RWPE2 (cell line): Measurements from ENCODE around the gene RIMOC1.

Experiments used
- ATAC-seq: fragments of 200-7000 bp; cut with Tn5 transposase; 3 replicates; pipeline ENCODE4 v1.9.1; 2021; ENCODE audit warnings: low read depth
- DNase-seq: peaks from one replicate; pipeline ENCODE4 v3.0.0-alpha.2; 2020; ENCODE audit warnings: low spot score
- H3K27ac ChIP-seq: fragments of 450-650 bp; 2 replicates; pipeline ENCODE4 v1.5.1; 2017; ENCODE audit warnings: mild to moderate bottlenecking; ENCODE audit not compliant: poor library complexity, severe bottlenecking
- H3K27me3 ChIP-seq: fragments of 250-450 bp; sonication (Bioruptor Pico); 2 replicates; pipeline ENCODE4 v1.5.1; 2021; ENCODE audit warnings: mild to moderate bottlenecking, moderate library complexity; ENCODE audit not compliant: insufficient read depth, poor library complexity, severe bottlenecking
- H3K36me3 ChIP-seq: fragments of 250-450 bp; sonication (Bioruptor Pico); 2 replicates; pipeline ENCODE4 v1.5.1; 2020; ENCODE audit warnings: low read depth, mild to moderate bottlenecking, moderate library complexity
- H3K4me1 ChIP-seq: fragments of 250-450 bp; sonication (Bioruptor Pico); 2 replicates; pipeline ENCODE4 v1.5.1; 2021; ENCODE audit warnings: mild to moderate bottlenecking, moderate library complexity; ENCODE audit not compliant: insufficient read depth, poor library complexity, severe bottlenecking
- H3K4me3 ChIP-seq: fragments of 250-450 bp; sonication (Bioruptor Pico); 2 replicates; pipeline ENCODE4 v1.5.1; 2021; ENCODE audit warnings: mild to moderate bottlenecking, moderate library complexity; ENCODE audit not compliant: severe bottlenecking
- H3K9me3 ChIP-seq: fragments of 250-450 bp; sonication (Bioruptor Pico); 2 replicates; pipeline ENCODE4 v1.5.1; 2021; ENCODE audit warnings: mild to moderate bottlenecking, moderate library complexity; ENCODE audit not compliant: severe bottlenecking
- CTCF ChIP-seq: fragments of 450-650 bp; IDR thresholded peaks from one replicate; pipeline ENCODE4 v1.5.1; 2017; ENCODE audit warnings: mild to moderate bottlenecking, moderate library complexity; ENCODE audit not compliant: poor library complexity, severe bottlenecking

The RIMOC1 gene

GRCh38 chr5:41885286-41885685, 18.9 kb upstream of the RIMOC1 start:
- Histone ChIP-seq H3K36me3 (no peaks in the 10 kb centered on the region), H3K4me3 (no peak overlapping the region), H3K4me1 (no peaks in the 10 kb centered on the region), H3K9me3 (peaks cover 10% of the 10 kb centered on the region), H3K27ac (no peak overlapping the region), H3K27me3 (no peaks in the 10 kb centered on the region)
- ATAC-seq (no peak), DNase-seq (no peak)
- no peak for TF ChIP-seq CTCF

GRCh38 chr5:41891066-41891707, 13.0 kb upstream of the RIMOC1 start:
- Histone ChIP-seq H3K4me3 (no peak overlapping the region), H3K36me3 (no peaks in the 10 kb centered on the region), H3K9me3 (peaks cover 3% of the 10 kb centered on the region), H3K27ac (no peak overlapping the region), H3K4me1 (no peaks in the 10 kb centered on the region), H3K27me3 (no peaks in the 10 kb centered on the region)
- no peak for TF ChIP-seq CTCF
- DNase-seq (no peak), ATAC-seq (no peak)

GRCh38 chr5:41892031-41892430, 12.1 kb upstream of the RIMOC1 start:
- no peaks in the 10 kb centered on the region for H3K27me3 ChIP-seq
- ATAC-seq (no peak), DNase-seq (no peak)
- no peak for TF ChIP-seq CTCF
- H3K4me3 ChIP-seq, result no peak overlapping the region
- H3K27ac ChIP-seq, result no peak overlapping the region
- H3K4me1 ChIP-seq, result no peaks in the 10 kb centered on the region
- H3K9me3 ChIP-seq, result peaks cover under 1% of the 10 kb centered on the region
- H3K36me3 ChIP-seq, result no peaks in the 10 kb centered on the region

GRCh38 chr5:41893074-41893851, 10.9 kb upstream of the RIMOC1 start:
- no peaks in the 10 kb centered on the region for H3K27me3 ChIP-seq
- H3K9me3 ChIP-seq, result no peaks in the 10 kb centered on the region
- H3K4me3 ChIP-seq, result no peak overlapping the region
- H3K4me1 ChIP-seq, result no peaks in the 10 kb centered on the region
- no peak for ATAC-seq
- H3K27ac ChIP-seq, result no peak overlapping the region
- TF ChIP-seq CTCF, result no peak
- no peak for DNase-seq
- no peaks in the 10 kb centered on the region for H3K36me3 ChIP-seq

- Histone ChIP-seq H3K27me3 (no peaks in the 10 kb centered on the region), H3K27ac (no peak overlapping the region), H3K4me3 (no peak overlapping the region), H3K9me3 (no peaks in the 10 kb centered on the region), H3K36me3 (no peaks in the 10 kb centered on the region), H3K4me1 (no peaks in the 10 kb centered on the region)
- no peak for ATAC-seq
- TF ChIP-seq CTCF, result no peak
- no peak for DNase-seq
These were observed 7.9 kb upstream of the RIMOC1 start for GRCh38 chr5:41896230-41896629.
